H9 (cell line): ENCODE data around the gene CBLN2. TPM values are rescaled to one million over a fixed set of nuclear protein-coding genes. Genes with fewer than 3 reads are reported as not detected.

Experiments
- DNase-seq: peaks from one replicate; pipeline ENCODE4 v3.0.0-alpha.2; 2017
- H2AFZ ChIP-seq: one replicate; pipeline ENCODE4 v1.6.1; 2013; ENCODE audit warnings: mild to moderate bottlenecking, low read length, control low read depth, moderate library complexity
- H2AK5ac ChIP-seq: 2 replicates; pipeline ENCODE4 v1.6.1; 2013; ENCODE audit warnings: low read length, control low read depth, mixed read lengths; ENCODE audit not compliant: insufficient read length
- H2BK120ac ChIP-seq: one replicate; pipeline ENCODE4 v1.6.1; 2013; ENCODE audit warnings: low read depth, mild to moderate bottlenecking, low read length, control low read depth, inconsistent platforms; ENCODE audit not compliant: poor library complexity, severe bottlenecking
- H2BK12ac ChIP-seq: 2 replicates; pipeline ENCODE4 v1.6.1; 2013; ENCODE audit warnings: low read length, control low read depth, mixed read lengths, low read depth; ENCODE audit not compliant: insufficient read length
- H2BK15ac ChIP-seq: 2 replicates; pipeline ENCODE4 v1.6.1; 2013; ENCODE audit warnings: low read depth, low read length, control low read depth
- H2BK20ac ChIP-seq: one replicate; pipeline ENCODE4 v1.6.1; 2013; ENCODE audit warnings: low read depth, mild to moderate bottlenecking, low read length, control low read depth, inconsistent platforms; ENCODE audit not compliant: poor library complexity, severe bottlenecking
- H2BK5ac ChIP-seq: 2 replicates; pipeline ENCODE4 v1.6.1; 2013; ENCODE audit warnings: low read length, control low read depth, mixed read lengths; ENCODE audit not compliant: insufficient read length
- H3K14ac ChIP-seq: 2 replicates; pipeline ENCODE4 v1.6.1; 2013; ENCODE audit warnings: low read length, control low read depth; ENCODE audit not compliant: insufficient read depth
- H3K18ac ChIP-seq: 2 replicates; pipeline ENCODE4 v1.6.1; 2013; ENCODE audit warnings: low read depth, mild to moderate bottlenecking, mixed read lengths, low read length, control low read depth; ENCODE audit not compliant: insufficient read length
- H3K23ac ChIP-seq: 2 replicates; pipeline ENCODE4 v1.6.1; 2013; ENCODE audit warnings: low read length, control low read depth, mixed read lengths, low read depth; ENCODE audit not compliant: insufficient read length
- H3K23me2 ChIP-seq: 2 replicates; pipeline ENCODE4 v1.6.1; 2013; ENCODE audit warnings: low read depth, mild to moderate bottlenecking, mixed read lengths, low read length, control low read depth; ENCODE audit not compliant: insufficient read length, poor library complexity, severe bottlenecking
- H3K27ac ChIP-seq: 2 replicates; pipeline ENCODE4 v1.5.1; 2013; ENCODE audit warnings: low read length, control low read depth, mixed read lengths, low read depth; ENCODE audit not compliant: insufficient read length
- H3K27me3 ChIP-seq: 2 replicates; pipeline ENCODE4 v1.6.1; 2013; ENCODE audit warnings: low read length, control low read depth, inconsistent platforms; ENCODE audit not compliant: insufficient read depth
- H3K4ac ChIP-seq: 2 replicates; pipeline ENCODE4 v1.6.1; 2013; ENCODE audit warnings: low read depth, mild to moderate bottlenecking, control low read depth, inconsistent platforms, low read length, moderate library complexity
- H3K4me1 ChIP-seq: 2 replicates; pipeline ENCODE4 v1.6.1; 2013; ENCODE audit warnings: low read length, control low read depth, inconsistent platforms; ENCODE audit not compliant: insufficient read depth
- H3K4me2 ChIP-seq: 2 replicates; pipeline ENCODE4 v1.6.1; 2013; ENCODE audit warnings: low read length, control low read depth, mixed read lengths; ENCODE audit not compliant: insufficient read length, insufficient read depth
- H3K56ac ChIP-seq: 2 replicates; pipeline ENCODE4 v1.6.1; 2013; ENCODE audit warnings: low read depth, mild to moderate bottlenecking, mixed read lengths, low read length, control low read depth; ENCODE audit not compliant: insufficient read length
- H3K79me1 ChIP-seq: 2 replicates; pipeline ENCODE4 v1.6.1; 2013; ENCODE audit warnings: low read depth, mild to moderate bottlenecking, moderate library complexity, low read length, control low read depth, inconsistent platforms; ENCODE audit not compliant: insufficient read depth, poor library complexity, severe bottlenecking
- H3K79me2 ChIP-seq: 2 replicates; pipeline ENCODE4 v1.6.1; 2013; ENCODE audit warnings: low read length, control low read depth, inconsistent platforms; ENCODE audit not compliant: insufficient read depth
- H3K9ac ChIP-seq: 2 replicates; pipeline ENCODE4 v1.6.1; 2013; ENCODE audit warnings: low read length, control low read depth, mixed read lengths; ENCODE audit not compliant: insufficient read length; ENCODE audit errors: extremely low read depth
- H3K9me3 ChIP-seq: one replicate; pipeline ENCODE4 v1.6.1; 2013; ENCODE audit warnings: low read depth, low read length, inconsistent platforms; ENCODE audit not compliant: control insufficient read depth
- H3T11ph ChIP-seq: one replicate; pipeline ENCODE4 v1.6.1; 2013; ENCODE audit warnings: mild to moderate bottlenecking, low read length, control low read depth, inconsistent platforms
- H4K20me1 ChIP-seq: one replicate; pipeline ENCODE4 v1.6.1; 2013; ENCODE audit not compliant: control insufficient read depth, insufficient read length, insufficient read depth
- H4K5ac ChIP-seq: 2 replicates; pipeline ENCODE4 v1.6.1; 2013; ENCODE audit warnings: low read depth, mild to moderate bottlenecking, mixed read lengths, low read length, control low read depth; ENCODE audit not compliant: insufficient read length
- H4K8ac ChIP-seq: replicated peaks from 2 replicates; pipeline ENCODE4 v1.6.1; 2013; ENCODE audit warnings: low read length, control low read depth, mixed read lengths, low read depth; ENCODE audit not compliant: insufficient read length
- H4K91ac ChIP-seq: 2 replicates; pipeline ENCODE4 v1.6.1; 2013; ENCODE audit warnings: low read depth, mild to moderate bottlenecking, moderate library complexity, mixed read lengths, low read length, control low read depth; ENCODE audit not compliant: insufficient read length
- H3K27ac Mint-ChIP-seq, 3 experiments: 2 replicates in 2 of 3; 3 replicates in 1 of 3; pipeline ENCODE4 v1.8.0; 2020 to 2021; ENCODE audit warnings: mixed read lengths in 3 of 3, mild to moderate bottlenecking in 1 of 3, moderate library complexity in 1 of 3
- H3K27me3 Mint-ChIP-seq: 2 replicates; pipeline ENCODE4 v1.8.0; 2021; ENCODE audit warnings: low read depth, mild to moderate bottlenecking, moderate library complexity, mixed read lengths
- H3K36me3 Mint-ChIP-seq, 3 experiments: 2 replicates in 2 of 3; 3 replicates in 1 of 3; pipeline ENCODE4 v1.8.0; 2020 to 2021; ENCODE audit warnings: low read depth in 3 of 3, mixed read lengths in 3 of 3; ENCODE audit not compliant: insufficient read depth in 1 of 3
- H3K4me1 Mint-ChIP-seq, 2 experiments: 2 replicates each; pipeline ENCODE4 v1.8.0; 2020; ENCODE audit warnings: mixed read lengths in 2 of 2
- H3K4me3 Mint-ChIP-seq, 2 experiments: 2 replicates in 1 of 2; 3 replicates in 1 of 2; pipeline ENCODE4 v1.8.0; 2020 to 2021; ENCODE audit warnings: mild to moderate bottlenecking in 2 of 2, mixed read lengths in 2 of 2, moderate library complexity in 1 of 2
- H3K9me3 Mint-ChIP-seq, 2 experiments: 2 replicates in 1 of 2; 3 replicates in 1 of 2; pipeline ENCODE4 v1.8.0; 2020; ENCODE audit warnings: mild to moderate bottlenecking in 2 of 2, mixed read lengths in 2 of 2, moderate library complexity in 1 of 2
- CTCF ChIP-seq: fragments of 200-600 bp; sonication (generic); conservative IDR thresholded peaks from 3 replicates; pipeline ENCODE4 v1.8.0; 2021; ENCODE audit warnings: antibody characterized with exemption, mild to moderate bottlenecking
- WGBS: extraction: QIAGEN DNeasy Blood & Tissue Kit; methylation state at CpG from one replicate; pipeline ENCODE4 v1.1.7; 2013; ENCODE audit warnings: missing lambda C conversion rate, low lambda C conversion rate, mixed read lengths; ENCODE audit not compliant: insufficient read length; ENCODE audit errors: extremely low coverage; 5-methylcytosine and 5-hydroxymethylcytosine counted together
- total RNA-seq: library from RNA; stranded (reverse); gene quantifications from 2 replicates; pipeline ENCODE4 v1.2.1, GENCODE V29; 2021

CBLN2 gene
- total RNA-seq, 1 experiment from 2014 or later = not detected

- no peaks in the 10 kb centered on the region for H3K79me1 ChIP-seq
Measured at GRCh38 chr18:72542342-72542741, 1.8 kb downstream of the CBLN2 start.

More at GRCh38 chr18:72542342-72542741, 1.8 kb downstream of the CBLN2 start:
- no peak overlapping the region for H2BK120ac ChIP-seq
- H3K27me3 ChIP-seq = peaks cover 39% of the 10 kb centered on the region
- H3K27ac ChIP-seq = no peak overlapping the region
- H2AK5ac ChIP-seq = no peak overlapping the region
- no peak overlapping the region; the same call in 1 of the 2 replicates for H2BK15ac ChIP-seq
- no peak overlapping the region for H3K9ac ChIP-seq
- H3K4ac ChIP-seq = no peak overlapping the region
- DNase-seq = peak; percentile 59
- H3K9me3 Mint-ChIP-seq = peaks cover 0 to 3% of the 10 kb centered on the region in 2 experiments; a peak in 2 of 5 replicates
- H2BK5ac ChIP-seq = no peak overlapping the region
- peak overlapping the region; percentile 55 to 86; a peak in 4 of 5 replicates for H3K4me3 Mint-ChIP-seq
- no peak overlapping the region for H4K91ac ChIP-seq
- no peak for TF ChIP-seq CTCF
- H4K8ac ChIP-seq = no peak overlapping the region
- no peak overlapping the region for H3K56ac ChIP-seq
- H3K14ac ChIP-seq = no peak overlapping the region
- no peak overlapping the region for H2AFZ ChIP-seq
- no peaks in the 10 kb centered on the region for H3K79me2 ChIP-seq
- peaks cover 8% of the 10 kb centered on the region for H3K23me2 ChIP-seq
- H3K27ac Mint-ChIP-seq = no peak overlapping the region
- no peak overlapping the region for H4K5ac ChIP-seq
- peaks cover 95% of the 10 kb centered on the region for H3K27me3 Mint-ChIP-seq
- H3K4me1 ChIP-seq = no peaks in the 10 kb centered on the region
- peaks cover 19 to 22% of the 10 kb centered on the region in 2 experiments for H3K4me1 Mint-ChIP-seq
- no CpG with 5 or more reads among the region's 34 CpGs for WGBS
- H3K4me2 ChIP-seq = peak overlapping the region; percentile 59
- no peaks in the 10 kb centered on the region for H4K20me1 ChIP-seq
- H3T11ph ChIP-seq = no peak overlapping the region
- H3K9me3 ChIP-seq = no peaks in the 10 kb centered on the region
- no peak overlapping the region for H2BK12ac ChIP-seq
- no peak overlapping the region for H2BK20ac ChIP-seq
- no peak overlapping the region for H3K18ac ChIP-seq
- no peaks in the 10 kb centered on the region; a peak in 1 of 7 replicates for H3K36me3 Mint-ChIP-seq
- no peak overlapping the region for H3K23ac ChIP-seq
